ENCODE data around the gene GPR132.

DNA sequence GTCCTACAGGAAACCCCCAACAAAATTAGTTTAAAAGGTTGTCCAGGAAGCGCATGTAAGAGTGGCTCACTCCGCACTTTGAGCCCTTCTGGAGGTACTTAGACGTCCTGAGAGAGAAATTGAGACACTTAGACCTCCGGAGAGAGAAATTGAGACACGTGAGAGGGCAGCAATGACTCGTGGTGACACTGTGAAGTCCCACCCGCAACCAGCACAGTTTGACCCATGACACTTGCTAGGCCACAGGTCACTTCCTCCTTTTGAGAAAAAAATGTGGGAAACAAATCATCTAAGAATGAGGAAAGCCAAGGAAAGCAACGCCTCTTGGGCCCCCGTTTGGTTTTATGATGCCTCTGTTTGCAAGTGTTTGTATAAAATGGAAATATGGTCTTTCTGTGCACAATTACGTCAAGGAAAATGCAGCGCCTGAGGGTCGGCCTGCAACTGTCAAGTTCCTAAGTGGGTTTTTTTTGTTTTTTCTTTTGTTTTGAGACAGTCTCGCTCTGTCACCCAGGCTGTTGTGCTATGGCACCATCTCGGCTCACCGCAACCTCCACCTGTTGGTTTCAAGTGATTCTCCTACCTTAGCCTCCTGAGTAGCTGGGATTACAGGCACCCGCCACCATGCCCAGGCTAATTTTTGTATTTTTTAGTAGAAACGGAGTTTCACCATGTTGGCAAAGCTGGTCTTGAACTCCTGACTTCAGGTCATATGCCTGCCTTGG, 30.8 kb downstream of the GPR132 start:
- no peak for TF ChIP-seq POLR2AphosphoS5 (IDR thresholded peaks at IDR 0.05; ENCODE audit: insufficient read depth in 1 of 2, low read depth in 1 of 2)
- TF ChIP-seq, protein P1, sequence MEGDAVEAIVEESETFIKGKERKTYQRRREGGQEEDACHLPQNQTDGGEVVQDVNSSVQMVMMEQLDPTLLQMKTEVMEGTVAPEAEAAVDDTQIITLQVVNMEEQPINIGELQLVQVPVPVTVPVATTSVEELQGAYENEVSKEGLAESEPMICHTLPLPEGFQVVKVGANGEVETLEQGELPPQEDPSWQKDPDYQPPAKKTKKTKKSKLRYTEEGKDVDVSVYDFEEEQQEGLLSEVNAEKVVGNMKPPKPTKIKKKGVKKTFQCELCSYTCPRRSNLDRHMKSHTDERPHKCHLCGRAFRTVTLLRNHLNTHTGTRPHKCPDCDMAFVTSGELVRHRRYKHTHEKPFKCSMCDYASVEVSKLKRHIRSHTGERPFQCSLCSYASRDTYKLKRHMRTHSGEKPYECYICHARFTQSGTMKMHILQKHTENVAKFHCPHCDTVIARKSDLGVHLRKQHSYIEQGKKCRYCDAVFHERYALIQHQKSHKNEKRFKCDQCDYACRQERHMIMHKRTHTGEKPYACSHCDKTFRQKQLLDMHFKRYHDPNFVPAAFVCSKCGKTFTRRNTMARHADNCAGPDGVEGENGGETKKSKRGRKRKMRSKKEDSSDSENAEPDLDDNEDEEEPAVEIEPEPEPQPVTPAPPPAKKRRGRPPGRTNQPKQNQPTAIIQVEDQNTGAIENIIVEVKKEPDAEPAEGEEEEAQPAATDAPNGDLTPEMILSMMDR (IDR thresholded peaks at IDR 0.05), result no peak

Measured in vagina (tissue), 2 donors.